Aorta (tissue), 5 donors: ENCODE results near the gene UBE2S. TPM values are rescaled to one million over a fixed set of nuclear protein-coding genes. Genes with fewer than 3 reads are reported as not detected.

Experiments used
- ATAC-seq: fragments of 200-7000 bp; cut with Tn5 transposase; one replicate; pipeline ENCODE4 v1.9.1; 2022; ENCODE audit warnings: moderate library complexity; ENCODE audit not compliant: low FRiP score
- DNase-seq, 2 donors: peaks; one replicate each; pipeline ENCODE4 v3.0.0-alpha.2; 2020
- H3K27ac ChIP-seq, 2 donors: one replicate each; pipeline ENCODE4 v1.5.1; 2013; ENCODE audit warnings: low read length in 2 of 2, mild to moderate bottlenecking in 2 of 2, moderate library complexity in 2 of 2, control low read depth in 1 of 2, inconsistent platforms in 1 of 2, low read depth in 1 of 2
- H3K27me3 ChIP-seq, 2 donors: one replicate each; pipeline ENCODE4 v1.6.1; 2013; ENCODE audit warnings: control low read depth in 1 of 2, low read length in 1 of 2, mild to moderate bottlenecking in 1 of 2, moderate library complexity in 1 of 2; ENCODE audit not compliant: insufficient read depth in 2 of 2, control insufficient read depth in 1 of 2
- H3K36me3 ChIP-seq, 2 donors: one replicate each; pipeline ENCODE4 v1.6.1; 2013; ENCODE audit warnings: control low read depth in 1 of 2, low read length in 1 of 2, mild to moderate bottlenecking in 1 of 2; ENCODE audit not compliant: insufficient read depth in 2 of 2, control insufficient read depth in 1 of 2
- H3K4me1 ChIP-seq, 2 donors: one replicate each; pipeline ENCODE4 v1.6.1; 2013; ENCODE audit warnings: low read length in 2 of 2, control low read depth in 1 of 2, mild to moderate bottlenecking in 1 of 2, moderate library complexity in 1 of 2; ENCODE audit not compliant: insufficient read depth in 2 of 2, control insufficient read depth in 1 of 2
- H3K4me3 ChIP-seq, 2 donors: one replicate each; pipeline ENCODE4 v1.5.1; 2013; ENCODE audit warnings: low read length in 2 of 2, control low read depth in 1 of 2, mild to moderate bottlenecking in 1 of 2
- H3K9me3 ChIP-seq: one replicate; pipeline ENCODE4 v1.6.1; 2013; ENCODE audit warnings: mild to moderate bottlenecking, low read length; ENCODE audit not compliant: control insufficient read depth
- WGBS, 2 donors: extraction: QIAGEN DNeasy Blood & Tissue Kit; methylation state at CpG; one replicate each; pipeline ENCODE4 v1.1.7; 2013; 5-methylcytosine and 5-hydroxymethylcytosine counted together
- intact Hi-C, 2 donors: fragments of 100-400 bp; cut with DNase I; formaldehyde crosslinking; loops; one replicate each; pipeline versions ENCODE4 v1.14.2 to v1.15.0; 2022
- polyA plus RNA-seq, 2 donors: library from polyadenylated mRNA; stranded (reverse); fragments of 200-250 nt; gene quantifications; one replicate each; pipeline ENCODE4 v1.2.3, GENCODE V29; 2013
- total RNA-seq, 2 donors: library from RNA; stranded (reverse); fragmentation: NEBNext Ultra II Directional; extraction: Animal tissue kit (Norgen Biotek cat#: 25700); gene quantifications; one replicate each; pipeline ENCODE4 v1.2.1, GENCODE V29; 2021
- donor health status: healthy with polysubstance abuse.
- donor health status: Bipolar disorder and iron deficiency.
- donor health status: DM: no; HTN: no; CAD: no.
- donor health status: DM: no; HTN: no; CAD: no.
- donor health status: DM: yes; HTN: yes; CAD: no.

UBE2S gene
- total and polyA plus RNA-seq, 4 donors = 7.0 to 26.8 (median 10.8) TPM

- Histone ChIP-seq H3K9me3 (no peaks in the 10 kb centered on the region), H3K27me3 (no peaks in the 10 kb centered on the region), H3K36me3 (no peaks in the 10 kb centered on the region), H3K4me3 (no peak overlapping the region), H3K27ac (no peak overlapping the region), H3K4me1 (no peaks in the 10 kb centered on the region)
- ATAC-seq (no peak), DNase-seq (no peak)
- intact Hi-C loops = no loop called here
- WGBS, 2 donors = 60 to 66% methylated on average over 9 of the region's 9 CpGs
Observed at GRCh38 chr19:55373306-55373992, 34.1 kb downstream of the UBE2S start.

- Histone ChIP-seq H3K27ac (no peak overlapping the region), H3K36me3 (no peaks in the 10 kb centered on the region), H3K27me3 (no peaks in the 10 kb centered on the region), H3K4me3 (no peak overlapping the region), H3K4me1 (no peaks in the 10 kb centered on the region), H3K9me3 (no peaks in the 10 kb centered on the region)
- WGBS, 2 donors = 32 to 35% methylated on average over 20 to 24 of the region's 24 CpGs
- ATAC-seq (no peak), DNase-seq (no peak)
- intact Hi-C loops = no loop called here
Observed at GRCh38 chr19:55372316-55373081, 35.1 kb downstream of the UBE2S start.

GRCh38 chr19:55370305-55370988 is 37.1 kb downstream of the UBE2S start, which contains the start of gene IL11:
IL11 (minus strand) TSS chr19:55370463; CDS start chr19:55370310, 153 bp downstream.
- no peaks in the 10 kb centered on the region for H3K9me3 ChIP-seq
- ATAC-seq (no peak), DNase-seq (no peak)
- no peaks in the 10 kb centered on the region for H3K36me3 ChIP-seq
- 4% methylated on average over 24 to 32 of the region's 32 CpGs for WGBS, 2 donors
- no peak within 1 kb of the TSS for H3K27ac ChIP-seq
- H3K4me3 ChIP-seq = no peak within 1 kb of the TSS
- intact Hi-C loops = no loop called here
- H3K27me3 ChIP-seq = no peaks in the 10 kb centered on the region
- H3K4me1 ChIP-seq = no peaks in the 10 kb centered on the region

GRCh38 chr19:55369653-55370304 is 37.8 kb downstream of the UBE2S start:
- intact Hi-C loops = no loop called here
- ATAC-seq = no peak
- Histone ChIP-seq H3K9me3 (no peaks in the 10 kb centered on the region), H3K36me3 (no peaks in the 10 kb centered on the region), H3K27ac (no peak overlapping the region), H3K4me3 (no peak overlapping the region), H3K4me1 (no peaks in the 10 kb centered on the region), H3K27me3 (no peaks in the 10 kb centered on the region)
- 2% methylated on average over 31 to 59 of the region's 59 CpGs for WGBS, 2 donors
- DNase-seq = peak in 1 of 2 donors; percentile 47

- H3K9me3 ChIP-seq = no peaks in the 10 kb centered on the region
- WGBS, 2 donors = 7 to 9% methylated on average over 36 to 54 of the region's 54 CpGs
- ATAC-seq (no peak), DNase-seq (peak in 1 of 2 donors; percentile 51)
- no peaks in the 10 kb centered on the region for H3K36me3 ChIP-seq
- intact Hi-C loops = no loop called here
- no peaks in the 10 kb centered on the region for H3K4me1 ChIP-seq
- no peak overlapping the region for H3K27ac ChIP-seq
- H3K27me3 ChIP-seq = no peaks in the 10 kb centered on the region
- no peak overlapping the region for H3K4me3 ChIP-seq
Observed at GRCh38 chr19:55368701-55369563, 38.7 kb downstream of the UBE2S start.

- ATAC-seq (no peak), DNase-seq (peak in 1 of 2 donors; percentile 47)
- Histone ChIP-seq H3K27ac (no peak overlapping the region), H3K9me3 (no peaks in the 10 kb centered on the region), H3K36me3 (no peaks in the 10 kb centered on the region), H3K4me3 (no peak overlapping the region), H3K4me1 (no peaks in the 10 kb centered on the region), H3K27me3 (no peaks in the 10 kb centered on the region)
- 83 to 89% methylated on average over 15 to 16 of the region's 16 CpGs for WGBS, 2 donors
- intact Hi-C loops = no loop called here
Observed at GRCh38 chr19:55368106-55368505, 39.5 kb downstream of the UBE2S start.

GRCh38 chr19:55366790-55367189 is 40.8 kb downstream of the UBE2S start:
- H3K9me3 ChIP-seq = no peaks in the 10 kb centered on the region
- H3K27me3 ChIP-seq = no peaks in the 10 kb centered on the region
- ATAC-seq (no peak), DNase-seq (no peak)
- 68 to 78% methylated on average over 3 of the region's 3 CpGs for WGBS, 2 donors
- H3K4me3 ChIP-seq = no peak overlapping the region
- no peaks in the 10 kb centered on the region for H3K36me3 ChIP-seq
- no peaks in the 10 kb centered on the region for H3K4me1 ChIP-seq
- intact Hi-C loops = no loop called here
- H3K27ac ChIP-seq = no peak overlapping the region

- intact Hi-C loops = no loop called here
- Histone ChIP-seq H3K36me3 (no peaks in the 10 kb centered on the region), H3K4me1 (no peaks in the 10 kb centered on the region), H3K27me3 (no peaks in the 10 kb centered on the region), H3K27ac (no peak overlapping the region), H3K9me3 (no peaks in the 10 kb centered on the region), H3K4me3 (no peak overlapping the region)
- ATAC-seq = no peak
- WGBS, 2 donors = 77 to 78% methylated on average over 18 to 19 of the region's 19 CpGs
- DNase-seq = peak in 1 of 2 donors; percentile 30
Observed at GRCh38 chr19:55365964-55366363, 41.6 kb downstream of the UBE2S start.
